AG04450 (cell line): Measurements from ENCODE around the gene SLC6A5. TPM values are rescaled to one million over a fixed set of nuclear protein-coding genes. Genes with fewer than 3 reads are reported as not detected.

Experiments
- CTCF ChIA-PET: fragments of 300-600, 350-600 bp; formaldehyde crosslinking; extraction: SDS; loops from one replicate; lab custom pipeline; 2022; ENCODE audit warnings: antibody characterized with exemption, inconsistent platforms; lab: Charles Lee
- POLR2A ChIA-PET: fragments of 350-600 bp; formaldehyde crosslinking; extraction: SDS; loops from one replicate; lab custom pipeline; 2021; ENCODE audit warnings: antibody characterized with exemption, inconsistent platforms; lab: Yijun Ruan, JAX
- DNase-seq: peaks from one replicate; pipeline ENCODE4 v3.0.0-alpha.2; 2011; ENCODE audit warnings: low read depth, low spot score
- H3K27ac ChIP-seq: one replicate; pipeline ENCODE4 v1.5.1; 2012; ENCODE audit warnings: low read depth, low read length, control low read depth
- H3K27me3 ChIP-seq: one replicate; pipeline ENCODE4 v1.6.0; 2012; ENCODE audit warnings: low read length; ENCODE audit not compliant: control insufficient read depth, insufficient read depth
- H3K4me3 ChIP-seq: 2 replicates; pipeline ENCODE4 v1.5.1; 2011; ENCODE audit warnings: mild to moderate bottlenecking, low read depth, low read length, control low read depth
- H3K9me3 ChIP-seq: 2 replicates; pipeline ENCODE4 v1.5.1; 2012; ENCODE audit warnings: low read length; ENCODE audit not compliant: control insufficient read depth, insufficient read depth
- polyA plus RNA-seq: library from polyadenylated mRNA; depleted of rRNA; stranded (reverse); fragments of >200 nt; gene quantifications from 2 replicates; pipeline ENCODE4 v1.2.3, GENCODE V29; 2011
- TF ChIP-seq, protein P1 (sequence below): IDR thresholded peaks from 2 replicates; pipeline ENCODE4 v1.5.1; 2011; ENCODE audit warnings: low read depth, low read length, control low read depth, inconsistent platforms

SLC6A5 gene
- polyA plus RNA-seq, 1 experiment, result not detected

DNA sequence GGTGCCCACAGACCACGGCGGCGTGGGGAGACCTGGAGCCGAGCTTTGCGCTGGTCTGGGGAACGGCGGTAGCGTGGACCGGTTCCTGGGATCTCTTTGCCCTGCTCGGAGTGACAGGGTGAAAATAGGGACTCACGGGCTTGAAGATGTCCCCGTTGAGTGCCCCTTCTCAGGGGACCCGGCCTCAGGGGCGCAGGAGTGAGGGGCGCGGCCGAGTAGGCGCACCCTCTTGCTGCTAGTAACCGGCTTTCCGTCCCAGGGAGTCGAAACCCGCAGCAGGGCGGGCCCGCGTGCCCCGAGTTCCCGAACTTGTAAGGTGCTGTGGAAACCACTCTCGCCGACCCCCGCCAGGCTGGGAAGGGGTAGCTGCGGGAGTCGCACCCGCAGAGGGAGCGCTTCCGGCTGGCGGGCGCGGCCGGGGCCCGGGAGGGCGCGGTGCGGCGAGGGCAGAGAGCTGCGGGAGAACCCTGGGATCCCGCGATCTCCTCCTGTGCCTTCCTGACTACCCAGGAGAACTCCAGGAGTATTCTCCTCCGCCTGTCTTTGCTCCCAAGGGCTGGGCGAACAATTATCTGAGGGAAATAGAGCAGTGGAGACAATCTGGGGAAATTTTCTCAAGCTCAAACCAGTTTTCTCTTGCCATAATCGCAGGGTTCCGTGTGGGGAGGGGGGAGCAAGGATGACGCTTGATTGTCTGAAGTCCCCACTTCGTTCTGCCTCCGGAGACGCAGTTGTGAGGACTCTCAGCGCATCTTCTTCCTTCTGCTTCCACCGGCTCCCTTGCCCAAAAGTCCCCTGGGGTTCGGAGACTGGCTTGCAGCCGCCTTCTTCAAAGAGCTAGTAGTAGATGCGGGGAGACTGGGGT lies 70.6 kb downstream of the SLC6A5 start:
- ChIA-PET POLR2A (no interaction called here), CTCF (interaction anchor here (1.2 kb wide), 1 partner anchor 23 kb away, joined by 3 read pairs; no protein-coding TSS in a partner anchor)
- Histone ChIP-seq H3K9me3 (no peaks in the 10 kb centered on the region), H3K4me3 (no peak overlapping the region), H3K27me3 (peaks cover 31% of the 10 kb centered on the region), H3K27ac (no peak overlapping the region)
- no peak for DNase-seq
- TF ChIP-seq, protein P1, sequence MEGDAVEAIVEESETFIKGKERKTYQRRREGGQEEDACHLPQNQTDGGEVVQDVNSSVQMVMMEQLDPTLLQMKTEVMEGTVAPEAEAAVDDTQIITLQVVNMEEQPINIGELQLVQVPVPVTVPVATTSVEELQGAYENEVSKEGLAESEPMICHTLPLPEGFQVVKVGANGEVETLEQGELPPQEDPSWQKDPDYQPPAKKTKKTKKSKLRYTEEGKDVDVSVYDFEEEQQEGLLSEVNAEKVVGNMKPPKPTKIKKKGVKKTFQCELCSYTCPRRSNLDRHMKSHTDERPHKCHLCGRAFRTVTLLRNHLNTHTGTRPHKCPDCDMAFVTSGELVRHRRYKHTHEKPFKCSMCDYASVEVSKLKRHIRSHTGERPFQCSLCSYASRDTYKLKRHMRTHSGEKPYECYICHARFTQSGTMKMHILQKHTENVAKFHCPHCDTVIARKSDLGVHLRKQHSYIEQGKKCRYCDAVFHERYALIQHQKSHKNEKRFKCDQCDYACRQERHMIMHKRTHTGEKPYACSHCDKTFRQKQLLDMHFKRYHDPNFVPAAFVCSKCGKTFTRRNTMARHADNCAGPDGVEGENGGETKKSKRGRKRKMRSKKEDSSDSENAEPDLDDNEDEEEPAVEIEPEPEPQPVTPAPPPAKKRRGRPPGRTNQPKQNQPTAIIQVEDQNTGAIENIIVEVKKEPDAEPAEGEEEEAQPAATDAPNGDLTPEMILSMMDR, result no peak

DNA sequence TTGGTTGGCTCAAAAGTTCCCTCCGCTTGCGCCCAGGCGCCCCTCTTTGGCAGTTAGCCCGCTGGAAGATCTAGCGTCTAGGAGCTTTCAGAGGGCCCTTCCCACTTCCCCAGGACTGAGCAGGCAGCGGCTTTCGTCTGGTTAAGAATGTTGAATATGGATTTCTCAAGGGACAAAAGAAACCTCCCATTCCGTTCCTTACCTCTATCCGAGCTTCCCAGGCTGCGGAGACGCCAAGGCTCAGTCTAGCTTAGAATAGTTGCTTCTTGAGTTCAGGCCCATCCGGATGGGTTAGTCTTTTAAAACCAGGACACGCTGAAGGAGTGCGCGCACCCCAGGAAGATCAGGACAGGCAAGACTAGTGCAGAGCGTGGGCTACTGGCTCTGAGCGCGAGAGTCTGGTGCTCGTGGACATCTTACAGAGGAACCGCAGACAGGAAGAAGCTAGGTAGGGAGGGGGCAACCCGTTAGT lies 71.6 kb downstream of the SLC6A5 start:
- ChIA-PET CTCF (interaction anchor here (1.2 kb wide), 1 partner anchor 24 kb away, joined by 3 read pairs; no protein-coding TSS in a partner anchor), POLR2A (no interaction called here)
- no peak overlapping the region for H3K4me3 ChIP-seq

DNA sequence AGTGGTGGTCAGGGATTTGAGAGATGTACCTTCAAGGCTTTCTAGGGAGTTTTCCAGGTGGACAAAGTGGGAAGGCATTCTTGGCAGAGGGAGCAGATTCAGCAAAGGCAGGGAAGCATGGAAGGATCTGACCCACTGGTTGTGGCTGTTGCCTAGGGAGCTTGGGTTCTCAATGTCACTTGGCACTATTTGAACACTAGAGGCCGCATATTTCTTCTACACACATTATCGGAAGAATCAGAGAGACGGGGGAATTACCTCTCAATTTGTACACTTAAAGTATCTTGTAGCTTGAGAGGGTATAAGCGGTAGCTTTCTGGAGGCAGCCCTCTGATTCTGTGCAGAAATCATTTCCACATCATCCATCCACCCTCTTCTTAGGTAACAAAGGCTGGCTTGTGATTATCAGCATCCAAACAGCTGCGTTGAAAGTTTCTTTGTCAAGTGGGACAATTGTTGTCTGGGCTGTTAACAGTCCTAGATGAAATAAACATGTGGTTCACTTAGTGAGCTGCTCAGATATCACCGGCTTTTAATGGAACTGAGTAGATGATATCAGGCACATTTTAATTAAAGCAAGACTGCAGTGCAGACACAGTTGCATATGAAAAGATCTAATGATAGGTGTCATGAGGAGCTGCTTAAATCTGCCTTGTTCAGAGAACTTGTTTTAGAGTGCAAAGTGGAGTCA lies 72.6 kb downstream of the SLC6A5 start:
- DNase-seq, result no peak
- Histone ChIP-seq H3K27ac (no peak overlapping the region), H3K27me3 (peaks cover 31% of the 10 kb centered on the region), H3K9me3 (no peaks in the 10 kb centered on the region), H3K4me3 (no peak overlapping the region)
- POLR2A ChIA-PET, result no interaction called here
- TF ChIP-seq, protein P1, result no peak
- CTCF ChIA-PET, result interaction anchor here (1.0 to 1.3 kb wide), 2 partner anchors 9 to 24 kb away, joined by 4 read pairs; no protein-coding TSS in a partner anchor

More for the DNA sequence above, 71.6 kb downstream of the SLC6A5 start:
- Histone ChIP-seq H3K9me3 (no peaks in the 10 kb centered on the region), H3K27ac (no peak overlapping the region), H3K27me3 (peaks cover 31% of the 10 kb centered on the region)
- TF ChIP-seq, protein P1, result no peak
- no peak for DNase-seq

DNA sequence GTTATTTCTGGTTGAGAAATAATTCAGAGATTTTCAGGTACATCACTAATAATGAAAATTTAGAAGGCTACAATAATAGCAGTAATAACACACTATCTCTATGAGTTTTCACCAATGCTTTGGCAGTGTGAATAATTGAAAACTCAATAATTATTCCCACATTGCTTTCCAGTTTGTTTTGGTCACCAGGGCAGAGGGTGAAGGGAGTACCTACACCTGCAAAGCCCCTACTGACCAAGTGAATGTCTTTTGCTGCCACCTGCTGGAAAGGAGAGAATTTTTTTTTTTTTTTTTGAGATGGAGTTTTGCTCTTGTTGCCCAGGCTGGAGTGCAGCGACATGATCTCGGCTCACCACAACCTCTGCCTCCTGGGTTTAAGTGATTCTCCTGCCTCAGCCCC lies 73.2 kb downstream of the SLC6A5 start:
- peaks cover 31% of the 10 kb centered on the region for H3K27me3 ChIP-seq
- TF ChIP-seq, protein P1, result peak; percentile 38
- ChIA-PET CTCF (interaction anchor here (0.7 to 1.3 kb wide), 6 partner anchors 8 to 575 kb away, joined by 3 to 6 read pairs (median 4); no protein-coding TSS in a partner anchor), POLR2A (no interaction called here)
- no peak overlapping the region for H3K27ac ChIP-seq
- no peaks in the 10 kb centered on the region for H3K9me3 ChIP-seq
- no peak for DNase-seq
- H3K4me3 ChIP-seq, result no peak overlapping the region
